Hematopoietic multipotent progenitor cell treated with erythropoietin and hydrocortisone succinate and interleukin-3 and kit ligand, for 8 days (in vitro differentiated cells): Measurements from ENCODE around the gene DGCR6L.
"Not testable (repeated sequence)": the region's sequence is repeated elsewhere in the genome, so short reads cannot be mapped to it uniquely, and the experiment has no call there.

ENCODE experiments used
- DNase-seq: peaks from one replicate; pipeline ENCODE4 v3.0.0-alpha.2; 2015

DGCR6L gene

DNA sequence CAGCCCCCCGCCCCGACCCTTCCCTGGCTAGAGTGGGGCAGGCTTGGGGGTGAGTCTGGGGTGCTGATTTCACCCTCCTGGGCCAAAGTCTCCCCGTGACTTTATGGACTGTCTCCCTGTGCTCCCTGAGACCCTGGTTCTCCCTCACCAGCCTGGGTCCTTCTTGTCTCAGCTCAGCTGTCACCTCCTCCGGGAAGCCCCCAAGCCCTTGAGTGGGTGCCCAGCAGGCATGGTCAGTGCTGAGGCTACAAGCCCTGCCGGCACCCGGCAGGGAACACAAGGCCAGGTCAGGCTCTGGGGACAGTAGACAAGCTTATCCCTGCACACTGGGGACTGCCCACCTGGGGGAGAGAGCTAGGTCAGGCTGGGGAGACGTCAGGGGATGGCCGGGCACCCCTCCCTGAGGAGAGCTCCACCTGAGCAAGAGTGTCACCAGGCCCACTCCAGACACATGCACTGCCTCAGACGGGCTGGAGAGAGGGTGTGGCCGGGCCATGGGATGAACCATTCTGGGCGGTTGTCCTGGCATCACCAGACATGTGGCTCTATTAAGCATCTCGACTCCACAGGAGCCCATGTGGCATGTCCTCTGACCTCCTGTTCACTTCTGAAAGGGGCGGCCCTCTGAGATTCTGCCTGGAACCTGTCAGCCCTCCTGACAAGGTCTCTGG lies 29.1 kb downstream of the DGCR6L start:
- no peak for DNase-seq

DNA sequence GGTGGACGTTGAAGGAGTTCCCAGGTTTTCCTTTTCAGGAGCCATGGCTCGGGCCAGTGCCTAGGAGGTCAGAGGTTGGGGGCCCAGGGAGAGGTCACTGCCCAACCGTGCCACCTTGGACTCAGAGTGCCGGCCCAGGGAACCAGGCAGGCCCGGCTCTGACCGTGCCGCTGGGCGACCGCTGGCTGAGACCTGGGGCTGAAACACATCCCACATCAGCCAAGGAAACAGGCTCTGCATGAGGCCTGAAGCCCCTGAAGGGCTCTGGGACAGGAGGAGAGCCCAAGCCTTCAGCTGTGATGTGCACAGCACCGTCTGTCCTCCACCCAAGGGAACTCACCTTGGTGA lies 29.8 kb downstream of the DGCR6L start:
- no peak for DNase-seq

DNA sequence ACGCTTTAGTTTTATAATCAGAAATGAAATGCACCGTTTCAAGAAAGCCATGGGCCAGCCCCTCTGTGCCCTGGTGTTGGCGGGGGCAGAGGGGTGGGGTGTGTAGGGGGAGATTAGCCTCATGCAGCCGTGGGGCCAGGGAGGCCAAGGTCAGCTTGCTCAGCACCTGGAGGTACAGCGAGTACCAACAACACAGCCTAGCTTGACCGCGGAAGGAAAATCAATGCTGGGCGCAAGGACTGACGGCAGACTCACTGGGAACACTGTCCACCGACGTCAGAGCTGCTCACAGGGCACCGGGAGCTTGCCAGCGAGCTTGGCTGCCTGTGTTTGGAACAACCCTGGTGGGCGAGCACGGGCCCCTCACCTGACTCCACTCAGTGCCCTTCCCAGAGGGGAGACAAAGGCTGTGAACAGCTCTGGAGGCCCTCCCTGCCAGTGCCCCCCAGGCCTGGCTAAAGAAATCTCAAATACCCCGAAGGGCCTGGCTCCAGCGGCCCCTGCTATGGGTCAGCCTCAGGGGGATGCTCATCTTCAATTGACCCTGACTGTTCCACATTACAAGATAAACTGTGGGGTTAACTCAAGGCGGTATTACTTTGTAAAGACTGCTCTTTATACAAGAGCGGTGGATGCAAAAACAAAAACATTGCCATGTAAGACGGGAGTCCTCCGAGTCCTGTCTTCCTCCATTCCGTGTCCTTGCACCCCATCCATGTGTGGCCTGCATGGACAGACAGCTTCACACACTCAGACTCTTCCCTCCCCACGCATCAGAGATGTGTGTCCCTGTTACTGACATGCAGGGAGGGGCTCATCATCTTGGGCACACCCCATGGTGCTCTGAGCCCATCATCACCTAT lies 30.4 kb downstream of the DGCR6L start:
- DNase-seq: not testable (repeated sequence)

DNA sequence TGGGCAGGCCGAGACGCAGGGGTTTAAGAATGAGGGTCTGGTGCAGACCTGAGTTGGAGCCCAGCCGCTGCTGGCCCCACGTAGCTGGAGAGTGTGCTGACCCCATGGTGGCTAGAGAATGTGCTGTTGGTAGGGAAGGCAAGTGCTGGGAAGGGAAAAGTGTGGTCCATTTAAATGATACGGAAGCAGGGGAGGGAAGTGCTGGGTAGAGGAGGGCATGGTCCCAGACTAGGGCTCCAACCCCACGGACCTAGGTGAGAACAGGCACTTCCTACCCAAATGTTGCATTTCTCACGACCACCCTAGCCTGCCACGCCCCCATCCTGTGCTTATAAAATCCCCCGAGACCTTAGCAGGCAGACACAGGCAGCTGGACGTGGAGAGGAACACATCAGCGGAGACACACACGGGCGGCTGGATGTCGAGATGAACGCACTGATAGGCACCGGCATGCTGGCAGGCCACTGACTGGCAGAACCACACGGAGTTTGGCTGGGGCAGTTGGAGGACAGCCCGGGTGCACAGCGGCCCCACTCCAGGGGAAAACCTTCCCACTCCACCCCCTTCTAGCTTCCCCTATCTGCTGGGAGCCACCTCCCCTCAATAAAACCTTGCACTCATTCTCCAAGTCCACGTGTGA lies 33.0 kb downstream of the DGCR6L start:
- not testable (repeated sequence) for DNase-seq

DNA sequence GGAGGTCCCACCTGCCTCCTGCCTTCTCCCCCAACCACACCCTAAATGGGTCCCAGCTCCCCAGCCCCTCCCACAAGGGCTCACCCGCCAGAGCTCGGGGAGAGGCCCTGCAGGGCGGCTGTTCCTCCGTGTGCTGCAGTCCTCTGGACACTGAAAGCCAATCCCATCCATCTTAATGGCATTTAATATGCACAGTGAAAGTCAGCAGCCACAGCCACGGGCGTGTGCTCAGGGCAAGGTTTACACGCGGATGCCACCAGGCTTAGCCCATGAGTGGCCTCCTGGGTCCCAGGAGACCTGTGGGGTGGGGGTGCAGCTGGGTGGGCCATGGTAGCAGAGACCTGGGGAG lies 33.6 kb downstream of the DGCR6L start:
- not testable (repeated sequence) for DNase-seq

DNA sequence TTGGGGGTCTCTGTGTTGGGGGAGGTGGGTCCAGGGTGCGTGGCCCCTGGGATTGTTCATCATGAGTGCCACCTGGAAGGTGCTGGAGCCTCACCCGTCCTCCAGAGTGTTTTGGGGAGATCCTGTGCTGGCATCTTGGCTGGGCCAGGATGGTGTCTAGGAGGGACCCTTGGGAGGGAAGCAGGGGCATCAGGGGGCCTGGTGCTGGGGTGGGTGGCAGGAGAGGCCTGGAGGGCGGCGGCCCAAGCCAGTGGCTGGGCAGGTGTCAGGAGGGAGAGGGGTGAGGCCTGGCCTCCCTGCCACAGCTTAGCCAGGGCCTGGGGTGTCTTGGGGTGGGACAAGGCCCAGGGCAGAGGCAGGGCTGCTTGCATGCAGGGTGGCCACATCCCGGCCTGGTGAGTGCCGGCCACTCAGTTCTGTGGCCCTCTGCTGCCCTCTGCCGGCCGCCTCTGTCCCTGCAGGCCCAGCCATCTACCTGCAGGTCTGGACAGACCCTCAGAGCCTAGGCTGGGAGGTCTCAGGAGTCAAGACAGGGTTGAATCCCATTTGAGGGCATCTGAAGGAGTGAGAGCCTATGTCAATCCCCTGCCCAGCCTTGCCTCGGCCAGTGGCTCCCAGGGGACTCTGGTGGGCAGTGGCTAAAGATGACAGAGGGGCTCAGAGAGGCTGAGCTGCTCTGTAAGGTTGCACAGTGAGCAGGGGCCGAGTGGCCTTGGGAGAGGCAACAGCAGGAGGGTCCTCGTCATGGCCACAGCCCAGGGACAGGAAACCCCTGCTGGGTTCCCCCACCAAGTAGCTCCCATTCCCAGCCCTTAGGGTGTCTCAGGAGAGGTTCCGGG lies 34.2 kb downstream of the DGCR6L start:
- peak; percentile 34 for DNase-seq

DNA sequence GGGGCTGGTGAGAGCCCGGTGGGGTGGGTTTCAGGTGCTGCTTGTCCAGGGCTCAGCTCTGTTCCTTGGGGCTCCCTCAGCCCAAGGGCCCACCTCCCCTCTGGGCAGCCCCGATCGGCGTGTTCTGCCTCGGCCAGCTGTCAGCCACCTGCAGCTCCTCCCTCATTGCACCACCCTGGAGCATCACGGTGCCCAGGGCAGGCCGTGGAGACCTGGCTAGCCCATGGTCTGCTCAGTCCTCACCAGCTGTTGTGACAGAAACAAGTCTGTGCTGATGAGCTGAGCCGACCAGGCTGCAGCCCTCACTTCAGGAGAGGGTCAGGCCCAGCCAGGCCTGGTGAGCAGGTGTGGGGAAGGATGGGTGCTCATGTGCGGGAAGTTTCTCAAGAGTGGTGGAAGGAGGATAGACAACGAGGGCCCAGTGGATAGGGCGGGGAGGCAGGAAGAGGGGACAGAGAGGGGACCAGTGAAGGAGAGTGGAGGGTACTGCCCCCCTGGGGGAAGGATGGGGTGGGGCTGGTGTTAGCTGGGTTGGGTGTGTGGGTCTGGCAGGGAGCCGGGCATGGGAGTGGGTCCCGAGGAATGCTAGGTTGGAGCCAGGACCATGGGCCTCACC lies 35.3 kb downstream of the DGCR6L start:
- DNase-seq: no peak

DNA sequence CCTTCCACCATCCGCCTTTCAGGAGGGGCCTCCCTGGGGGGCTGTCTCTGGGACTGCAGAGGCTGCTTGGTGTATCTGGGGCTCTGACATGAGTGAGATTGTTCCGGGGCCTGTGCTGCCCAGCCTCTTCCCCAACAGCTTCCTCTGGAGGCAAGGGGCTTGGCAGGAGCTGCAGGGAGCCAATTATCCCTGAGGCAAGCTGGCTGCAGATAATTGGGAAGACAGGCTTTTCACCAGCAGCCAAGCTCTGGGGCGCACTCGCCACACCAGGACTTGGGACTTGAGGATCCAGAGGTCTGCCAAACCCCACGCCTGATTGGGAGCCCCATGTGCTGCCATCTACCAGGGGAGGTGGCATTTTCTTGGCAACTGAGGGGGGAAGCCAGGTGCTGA lies 36.2 kb downstream of the DGCR6L start:
- DNase-seq: no peak

DNA sequence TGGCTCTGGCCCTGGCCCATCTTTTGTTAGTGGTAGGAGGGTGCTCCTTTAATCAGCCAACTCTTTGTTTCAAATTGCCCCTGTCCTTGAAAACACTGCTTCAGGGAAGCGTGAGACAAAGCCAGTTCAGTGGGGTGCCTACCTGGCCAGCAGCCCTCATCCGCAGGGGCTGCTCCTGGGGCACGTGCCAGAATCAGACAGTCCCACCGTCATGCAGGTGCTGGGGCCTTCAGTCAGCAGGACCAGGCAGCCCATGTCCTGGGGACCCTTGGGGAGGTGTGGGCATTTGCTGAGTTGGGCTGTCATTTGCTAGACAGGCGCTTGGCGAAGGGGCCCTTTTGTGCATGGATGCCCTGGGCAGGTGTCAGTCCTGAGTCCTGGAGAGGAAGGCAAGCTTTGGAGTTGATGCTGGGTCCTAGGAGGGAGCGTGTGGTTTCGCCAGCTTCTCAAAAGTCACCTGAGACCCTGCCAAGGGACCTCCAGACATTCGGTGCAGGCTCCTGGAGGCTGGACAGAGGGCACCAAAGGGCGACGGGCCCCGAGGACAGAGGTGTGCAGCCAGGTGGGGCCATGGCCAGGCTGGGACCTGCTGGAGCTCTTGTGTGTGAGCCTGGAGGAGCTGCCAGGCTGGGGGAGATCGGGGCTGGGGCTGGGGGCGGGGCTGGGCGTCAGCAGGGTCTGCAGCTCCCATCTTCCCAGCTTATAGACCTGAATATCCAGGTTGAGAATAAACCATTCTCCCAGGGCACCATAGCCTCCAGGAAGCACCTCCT lies 36.8 kb downstream of the DGCR6L start:
- no peak for DNase-seq

DNA sequence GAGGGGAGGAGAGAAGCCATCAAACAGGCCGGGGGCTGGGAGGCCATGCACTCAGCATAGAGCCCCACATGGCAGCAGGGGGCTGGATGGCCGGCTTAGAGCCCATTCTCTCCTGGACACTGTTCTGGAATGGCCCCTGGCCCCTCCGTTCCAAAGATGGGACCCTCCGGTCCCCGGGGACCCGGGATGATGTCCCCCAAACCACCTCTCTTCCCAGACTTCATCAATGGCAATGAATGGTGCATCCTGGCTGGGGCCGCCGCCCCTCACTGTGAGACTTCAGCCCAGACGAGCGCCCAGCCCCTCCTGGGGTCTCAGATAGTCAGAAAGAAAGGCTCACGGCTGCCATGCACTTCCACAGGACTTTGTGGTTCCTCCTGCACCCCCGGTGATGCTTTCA lies 38.0 kb downstream of the DGCR6L start:
- DNase-seq: no peak

DNA sequence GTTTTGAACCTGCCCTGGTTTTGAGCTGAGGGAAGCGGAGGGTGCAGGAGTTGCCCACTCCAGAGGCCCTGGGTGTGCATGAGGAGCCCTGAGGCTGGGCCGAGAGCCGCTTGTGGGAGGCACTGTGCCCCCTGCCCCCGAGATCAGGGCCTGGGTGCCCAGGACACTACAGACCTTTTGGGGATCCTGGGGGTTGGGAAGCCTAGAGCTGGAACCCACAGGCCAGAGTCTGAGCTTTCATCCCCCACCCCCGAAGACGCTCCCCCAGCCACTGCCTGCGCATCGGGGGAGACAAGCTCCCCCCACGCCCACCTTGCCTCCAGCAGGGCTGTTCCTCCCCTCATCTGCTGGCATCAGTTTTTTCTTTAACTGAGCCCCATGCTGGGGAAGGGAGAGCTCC lies 38.4 kb downstream of the DGCR6L start:
- DNase-seq: not testable (repeated sequence)

DNA sequence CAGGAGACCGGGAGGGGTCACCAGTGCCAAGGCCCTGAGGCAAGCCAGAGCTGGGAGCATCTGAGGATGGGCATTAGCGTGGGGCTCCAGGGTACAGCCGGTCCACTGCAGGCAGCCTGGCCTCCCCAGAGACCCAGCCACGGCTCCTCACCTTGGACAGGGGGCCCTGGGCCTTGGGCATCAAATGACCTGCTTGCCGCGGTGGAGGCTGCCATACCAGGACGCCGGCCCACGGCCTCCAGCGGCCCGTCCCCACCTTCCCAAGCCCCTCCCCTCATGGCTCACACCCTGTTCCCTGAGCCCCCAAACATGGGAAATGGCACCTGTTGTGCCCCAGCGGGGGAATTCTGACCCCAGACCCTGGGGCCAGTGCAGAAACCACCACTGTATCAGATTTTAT lies 39.0 kb downstream of the DGCR6L start:
- no peak for DNase-seq

DNA sequence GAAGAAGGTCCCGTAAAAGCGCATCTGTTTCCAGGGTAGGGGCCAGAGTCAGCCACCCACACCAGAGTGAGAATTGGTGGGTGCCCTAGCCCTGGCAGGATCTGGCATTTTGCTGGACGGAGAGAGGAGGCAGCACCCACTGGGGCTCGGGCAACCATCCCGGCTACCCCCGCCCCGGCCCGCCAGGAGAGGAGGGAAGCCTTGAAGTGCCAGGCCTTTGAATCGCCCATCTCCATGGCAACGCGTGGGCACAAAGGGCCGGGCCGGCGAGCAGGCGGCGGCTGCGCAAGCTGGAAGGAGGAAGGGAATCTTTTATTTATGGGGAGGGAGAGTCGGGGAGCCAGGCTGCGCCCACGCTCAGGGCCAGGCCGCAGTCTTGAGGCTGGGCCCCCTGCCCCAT lies 39.7 kb downstream of the DGCR6L start:
- DNase-seq: not testable (repeated sequence)

DNA sequence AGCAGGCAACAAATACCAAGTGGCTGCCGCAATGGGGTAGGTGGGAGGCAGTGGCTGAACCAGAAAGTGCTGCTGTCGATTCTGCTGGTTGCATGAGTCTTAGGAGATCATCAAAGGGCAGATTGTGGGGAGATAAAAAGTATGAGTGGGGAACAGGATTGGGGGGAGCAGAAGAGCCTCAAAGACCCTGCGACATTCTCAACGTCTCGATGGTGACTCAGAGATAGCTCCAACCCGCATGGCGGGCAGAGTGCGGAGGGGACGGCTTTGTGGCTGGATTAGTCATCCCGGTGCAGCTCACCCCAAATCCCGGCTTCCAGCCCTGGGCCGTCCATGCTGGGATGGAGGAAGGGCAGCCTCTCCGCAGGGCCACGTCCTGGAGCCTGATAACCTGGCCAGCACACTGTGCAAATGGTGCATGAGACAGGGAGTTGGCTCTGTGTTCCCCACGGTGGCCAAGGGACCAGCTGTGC lies 40.2 kb downstream of the DGCR6L start:
- DNase-seq: no peak

DNA sequence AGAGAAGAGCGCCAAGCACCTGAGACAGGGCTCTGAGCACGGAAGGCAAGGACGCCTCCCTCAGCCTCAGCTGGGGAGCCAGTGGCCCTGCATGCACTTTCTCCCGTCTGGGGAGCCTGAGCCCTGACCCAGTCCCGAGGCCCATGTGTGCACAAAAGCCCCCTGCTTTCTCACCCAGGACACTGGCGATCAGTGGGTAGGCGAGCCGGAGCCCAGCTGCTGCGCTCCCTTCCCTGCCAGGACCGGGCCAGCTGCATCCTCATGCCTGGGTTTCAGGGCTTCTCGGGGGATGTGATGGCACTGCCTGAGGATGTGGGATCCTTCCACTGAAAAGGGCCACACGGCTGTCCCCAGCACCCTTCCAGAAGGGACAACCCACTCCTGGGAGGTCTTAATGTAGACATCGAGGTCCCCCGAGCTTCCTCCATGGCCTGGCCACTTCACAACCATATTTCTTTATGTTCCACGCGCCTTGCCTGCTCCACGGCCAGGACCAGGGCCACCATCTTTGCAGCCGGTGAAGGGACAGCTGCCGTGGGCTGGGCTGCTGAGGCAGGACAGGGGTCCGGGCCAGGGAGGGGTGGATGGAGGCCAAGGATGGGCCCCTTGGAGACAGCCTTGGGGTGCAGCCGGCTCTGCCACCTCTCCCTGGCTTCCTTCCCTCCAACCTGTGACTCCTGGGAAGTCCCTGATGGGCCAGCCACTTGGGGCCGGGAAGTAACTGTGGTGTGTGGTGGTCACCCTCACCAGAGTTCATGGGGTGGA lies 41.0 kb downstream of the DGCR6L start:
- not testable (repeated sequence) for DNase-seq

DNA sequence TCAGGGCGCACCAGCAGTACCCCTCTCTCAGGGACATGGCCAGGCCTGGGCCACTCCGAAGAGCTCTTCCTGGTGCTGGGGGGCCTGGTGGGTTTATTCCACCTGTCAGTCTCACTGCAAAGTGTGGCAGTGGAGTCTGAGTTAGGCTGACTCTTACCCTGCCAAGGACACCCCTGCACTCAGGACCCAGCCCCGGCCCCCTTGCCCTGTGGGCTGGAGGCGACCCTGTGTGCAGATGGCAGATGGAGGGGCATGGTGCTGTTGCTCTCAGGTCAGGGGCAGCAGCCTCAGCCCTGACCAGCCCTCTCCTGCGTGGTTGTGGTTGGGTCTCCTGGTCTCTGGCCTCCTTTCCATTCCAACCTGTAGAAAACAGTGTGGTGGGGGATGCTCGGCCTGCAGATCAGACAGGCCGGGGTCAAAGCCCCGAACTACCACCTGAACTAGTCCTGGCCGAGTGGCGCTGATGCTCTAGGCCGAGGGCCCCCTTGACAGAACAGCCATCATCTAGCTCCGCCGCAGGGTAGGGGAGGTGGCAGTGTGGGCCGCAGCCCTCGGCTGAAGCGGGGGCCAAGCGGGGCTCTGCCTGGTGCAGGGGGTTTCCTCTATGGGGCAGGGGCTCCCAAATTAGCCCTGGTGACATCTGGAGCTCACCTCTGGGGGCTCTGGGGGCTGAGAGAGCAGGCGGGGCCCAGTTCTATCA lies 41.8 kb downstream of the DGCR6L start:
- DNase-seq: not testable (repeated sequence)

DNA sequence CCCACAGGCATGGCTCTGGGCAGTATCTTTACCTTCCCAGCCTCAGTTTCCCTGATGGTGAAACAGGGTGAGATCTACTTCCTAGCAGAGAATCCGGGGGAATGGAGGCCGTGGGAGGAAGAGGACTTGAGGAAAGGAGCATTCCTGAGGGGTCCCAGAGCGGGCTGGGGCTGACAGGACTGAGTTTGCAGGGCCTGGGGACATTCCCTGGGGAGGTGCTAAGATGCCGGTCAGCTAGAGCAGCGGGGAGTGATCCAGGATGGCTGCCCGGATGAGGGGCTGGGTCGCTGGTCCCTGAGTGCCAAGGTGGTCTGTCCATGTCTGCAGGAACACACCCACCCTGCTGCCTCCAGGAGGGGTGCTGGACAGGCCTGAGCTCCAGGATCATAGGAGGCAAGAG lies 43.4 kb downstream of the DGCR6L start:
- DNase-seq: no peak

DNA sequence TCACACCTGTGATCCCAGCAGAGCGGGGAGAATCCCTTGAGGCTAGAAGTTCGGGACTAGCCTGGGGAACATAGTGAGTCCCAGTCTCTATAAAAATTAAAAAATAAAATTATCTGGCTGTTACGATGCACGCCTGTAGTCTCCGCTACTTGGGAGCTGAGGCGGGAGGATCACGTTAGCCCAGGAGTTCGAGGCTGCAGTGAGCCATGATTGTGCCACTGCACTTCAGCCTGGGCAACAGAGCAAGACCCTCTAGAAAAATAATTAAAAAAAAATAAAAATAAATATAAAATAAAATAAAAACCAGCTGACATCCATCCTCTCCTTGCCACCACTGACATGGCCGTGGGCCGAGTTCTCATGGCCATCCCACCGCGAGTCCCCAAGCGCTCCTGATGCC lies 44.0 kb downstream of the DGCR6L start:
- DNase-seq: no peak

DNA sequence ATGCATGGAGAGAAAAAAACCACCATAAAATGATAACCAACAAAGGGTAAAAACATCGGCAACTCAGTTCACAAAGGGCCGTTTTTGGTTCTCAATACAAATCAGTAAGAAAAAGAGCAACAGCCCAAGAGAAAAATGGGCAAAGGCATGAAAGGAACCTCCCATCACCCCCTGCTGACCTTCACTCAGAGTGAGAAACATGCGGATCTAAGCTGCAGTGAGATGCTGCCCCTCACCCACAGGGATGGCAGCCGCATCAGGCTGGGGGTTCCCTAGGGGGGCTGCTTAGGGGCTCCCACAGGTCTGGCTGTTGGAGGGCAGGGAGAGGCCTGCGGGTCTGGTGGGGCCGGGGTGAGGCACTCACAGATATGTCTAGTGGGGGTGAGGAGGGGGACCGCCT lies 44.5 kb downstream of the DGCR6L start:
- not testable (repeated sequence) for DNase-seq

DNA sequence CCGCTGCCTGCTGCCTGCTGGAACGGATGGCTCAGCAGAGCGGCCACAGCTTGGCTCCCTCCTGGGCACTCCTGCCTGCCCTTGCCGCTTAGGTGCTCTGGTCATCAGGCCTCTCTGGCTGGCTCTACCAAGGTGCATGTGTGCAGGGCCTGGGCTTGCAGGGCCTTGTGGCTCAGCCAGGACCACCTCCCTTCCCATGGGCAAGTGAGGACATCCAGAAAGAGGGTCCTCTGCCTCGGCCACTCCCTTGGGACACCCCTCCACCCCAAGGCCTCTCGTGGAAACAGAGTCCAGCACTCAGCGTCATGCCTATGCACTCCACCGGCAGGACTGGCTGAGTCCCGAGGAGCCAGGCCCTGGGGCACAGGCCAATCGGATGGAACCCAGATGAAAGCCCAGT lies 45.5 kb downstream of the DGCR6L start:
- not testable (repeated sequence) for DNase-seq
